SU-DHL-6 (cell line): ENCODE results near the gene RGS11.

Experiments used
- H2AFZ ChIP-seq: fragments of 200-600 bp; sonication (generic); 2 replicates; pipeline ENCODE4 v1.6.1; 2014; ENCODE audit warnings: low read depth, mild to moderate bottlenecking, moderate library complexity, mixed read lengths, antibody characterized with exemption, low read length; ENCODE audit not compliant: severe bottlenecking
- H3F3A ChIP-seq: fragments of 200-600 bp; shearing (Covaris generic); 2 replicates; pipeline ENCODE4 v1.6.0; 2016; ENCODE audit warnings: antibody characterized with exemption, mild to moderate bottlenecking; ENCODE audit not compliant: insufficient read depth
- H3K27ac ChIP-seq: fragments of 200-600 bp; sonication (generic); 2 replicates; pipeline ENCODE4 v1.5.1; 2016; ENCODE audit warnings: low read depth, mild to moderate bottlenecking, low read length, moderate library complexity, mixed read lengths
- H3K27me3 ChIP-seq: fragments of 200-600 bp; sonication (generic), shearing (Covaris generic); 2 replicates; pipeline ENCODE4 v1.6.0; 2014; ENCODE audit warnings: mild to moderate bottlenecking, low read length
- H3K36me3 ChIP-seq: fragments of 200-600 bp; sonication (generic); 2 replicates; pipeline ENCODE4 v1.6.1; 2014; ENCODE audit warnings: mild to moderate bottlenecking, low read length, mixed read lengths
- H3K4me2 ChIP-seq: fragments of 300-600, 200-600 bp; shearing (Covaris generic), sonication (generic); 2 replicates; pipeline ENCODE4 v1.6.0; 2014; ENCODE audit warnings: low read length, low read depth, mild to moderate bottlenecking; ENCODE audit not compliant: poor library complexity, severe bottlenecking
- H3K4me3 ChIP-seq: fragments of 200-600 bp; sonication (generic); 2 replicates; pipeline ENCODE4 v1.5.1; 2014; ENCODE audit warnings: antibody characterized with exemption, low read length, mild to moderate bottlenecking, mixed read lengths; ENCODE audit not compliant: insufficient read depth, poor library complexity, severe bottlenecking
- H3K79me2 ChIP-seq: fragments of 200-600 bp; sonication (generic); 2 replicates; pipeline ENCODE4 v1.6.1; 2014; ENCODE audit warnings: mild to moderate bottlenecking, low read length, moderate library complexity; ENCODE audit not compliant: insufficient read depth
- H3K9ac ChIP-seq: fragments of 200-600 bp; sonication (generic); 2 replicates; pipeline ENCODE4 v1.7.0; 2014; ENCODE audit warnings: mild to moderate bottlenecking, low read length
- H3K9me2 ChIP-seq: fragments of 200-600 bp; sonication (generic); replicated peaks from 2 replicates; pipeline ENCODE4 v1.6.1; 2014; ENCODE audit warnings: low read length; ENCODE audit not compliant: insufficient read depth
- H3K9me3 ChIP-seq: fragments of 200-600 bp; sonication (generic); 2 replicates; pipeline ENCODE4 v1.6.1; 2014; ENCODE audit warnings: low read length, mixed read lengths; ENCODE audit not compliant: insufficient read depth
- H4K20me1 ChIP-seq: fragments of 200-600 bp; sonication (generic); 2 replicates; pipeline ENCODE4 v1.6.1; 2014; ENCODE audit warnings: low read depth, mild to moderate bottlenecking, antibody characterized with exemption, low read length, moderate library complexity, mixed read lengths
- EZH2phosphoT487 ChIP-seq: fragments of 200-600 bp; sonication (generic), shearing (Covaris generic); conservative IDR thresholded peaks from 2 replicates; pipeline ENCODE4 v1.6.1; 2018; ENCODE audit warnings: mild to moderate bottlenecking, antibody characterized with exemption, low read length, moderate library complexity, mixed read lengths
- TF ChIP-seq, protein P1 (sequence below): fragments of 200-600 bp; sonication (generic); IDR thresholded peaks from one replicate; pipeline ENCODE4 v1.5.1; 2017; ENCODE audit warnings: antibody characterized with exemption, mild to moderate bottlenecking, low read length, moderate library complexity; ENCODE audit not compliant: insufficient read depth, poor library complexity, severe bottlenecking

RGS11 gene

DNA sequence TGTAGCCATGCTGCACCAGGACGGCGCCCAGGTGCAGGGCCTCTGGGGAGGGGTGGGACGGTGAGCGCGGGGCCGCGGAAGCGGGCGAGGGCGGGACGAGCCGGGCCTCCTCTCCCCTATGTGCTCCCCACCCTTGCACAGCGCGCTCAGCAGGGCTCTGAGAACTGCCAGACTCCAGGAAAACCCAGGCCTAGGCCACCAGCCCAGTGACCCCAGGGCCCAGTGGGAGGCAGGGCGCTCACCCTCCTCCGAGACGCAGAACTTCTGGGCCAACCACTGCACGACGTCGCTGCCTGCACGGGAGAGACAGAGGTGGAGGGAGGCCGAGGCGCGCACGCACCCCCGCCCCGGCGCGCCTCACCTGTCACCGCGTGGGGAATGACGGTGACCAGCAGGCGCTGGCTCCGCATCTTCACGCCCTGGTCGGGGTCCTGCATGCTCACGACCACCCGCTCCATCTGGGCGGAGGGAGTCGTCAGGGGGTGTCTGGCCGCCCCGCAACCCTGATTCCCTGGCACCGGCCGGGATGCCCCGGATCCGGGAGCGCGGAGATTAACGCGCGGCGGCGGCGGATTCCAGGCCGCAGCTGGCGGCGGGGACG, 603 bp downstream of the RGS11 start:
- no peak overlapping the region for H3K9ac ChIP-seq
- no peaks in the 10 kb centered on the region for H3K79me2 ChIP-seq
- H4K20me1 ChIP-seq, result no peaks in the 10 kb centered on the region
- no peaks in the 10 kb centered on the region for H3K36me3 ChIP-seq
- no peak overlapping the region for H2AFZ ChIP-seq
- no peaks in the 10 kb centered on the region for H3F3A ChIP-seq
- H3K4me3 ChIP-seq, result no peak overlapping the region
- no peaks in the 10 kb centered on the region for H3K27me3 ChIP-seq
- H3K4me2 ChIP-seq, result no peak overlapping the region
- H3K9me2 ChIP-seq, result no peaks in the 10 kb centered on the region
- TF ChIP-seq, protein P1, sequence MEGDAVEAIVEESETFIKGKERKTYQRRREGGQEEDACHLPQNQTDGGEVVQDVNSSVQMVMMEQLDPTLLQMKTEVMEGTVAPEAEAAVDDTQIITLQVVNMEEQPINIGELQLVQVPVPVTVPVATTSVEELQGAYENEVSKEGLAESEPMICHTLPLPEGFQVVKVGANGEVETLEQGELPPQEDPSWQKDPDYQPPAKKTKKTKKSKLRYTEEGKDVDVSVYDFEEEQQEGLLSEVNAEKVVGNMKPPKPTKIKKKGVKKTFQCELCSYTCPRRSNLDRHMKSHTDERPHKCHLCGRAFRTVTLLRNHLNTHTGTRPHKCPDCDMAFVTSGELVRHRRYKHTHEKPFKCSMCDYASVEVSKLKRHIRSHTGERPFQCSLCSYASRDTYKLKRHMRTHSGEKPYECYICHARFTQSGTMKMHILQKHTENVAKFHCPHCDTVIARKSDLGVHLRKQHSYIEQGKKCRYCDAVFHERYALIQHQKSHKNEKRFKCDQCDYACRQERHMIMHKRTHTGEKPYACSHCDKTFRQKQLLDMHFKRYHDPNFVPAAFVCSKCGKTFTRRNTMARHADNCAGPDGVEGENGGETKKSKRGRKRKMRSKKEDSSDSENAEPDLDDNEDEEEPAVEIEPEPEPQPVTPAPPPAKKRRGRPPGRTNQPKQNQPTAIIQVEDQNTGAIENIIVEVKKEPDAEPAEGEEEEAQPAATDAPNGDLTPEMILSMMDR, result no peak
- no peak for TF ChIP-seq EZH2phosphoT487
- no peak overlapping the region for H3K27ac ChIP-seq
- H3K9me3 ChIP-seq, result no peaks in the 10 kb centered on the region

DNA sequence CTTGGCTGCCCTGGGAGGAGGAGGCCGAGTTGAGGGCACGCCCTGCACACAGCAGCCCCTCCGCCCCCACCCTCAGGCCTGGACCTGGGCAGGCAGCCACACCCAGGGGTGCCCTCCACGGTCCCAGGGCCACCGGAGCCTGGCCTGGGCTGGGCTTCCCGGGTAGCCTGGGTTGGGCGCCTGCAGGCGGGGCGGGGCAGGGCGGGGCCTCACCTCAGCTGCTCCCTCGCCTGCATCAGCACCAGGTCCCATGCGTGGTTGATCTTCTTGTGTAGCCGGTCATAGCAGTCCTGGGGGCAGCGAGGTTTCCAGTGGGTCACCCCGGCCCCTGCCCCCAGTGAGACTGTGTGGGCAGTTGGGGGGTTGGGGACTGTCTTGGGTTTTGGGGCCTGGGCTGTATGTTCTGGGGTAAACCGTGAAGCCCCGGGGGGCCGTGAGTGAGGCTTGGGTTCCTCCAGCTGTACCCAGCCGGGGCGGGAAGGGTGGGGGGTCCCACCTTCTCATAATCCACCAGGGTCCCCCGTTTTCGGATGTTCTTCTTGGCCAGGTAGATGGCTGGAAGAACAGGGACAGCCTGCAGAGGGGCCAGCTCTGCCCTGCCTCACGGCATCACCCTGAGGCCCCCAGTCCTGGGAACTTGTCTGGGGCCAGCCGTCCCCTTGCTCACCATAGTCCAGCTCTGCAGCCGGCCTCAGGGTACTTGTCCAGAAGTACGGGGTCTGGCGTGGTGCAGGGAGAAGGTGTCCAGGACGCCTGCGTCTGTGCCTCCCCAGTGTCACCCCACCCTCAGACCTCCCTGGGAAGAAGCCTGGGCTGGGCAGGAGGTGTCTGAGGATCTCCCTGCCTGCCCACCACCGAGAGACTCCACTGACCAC, 2.0 kb downstream of the RGS11 start:
- TF ChIP-seq, protein P1, result no peak
- no peak for TF ChIP-seq EZH2phosphoT487

DNA sequence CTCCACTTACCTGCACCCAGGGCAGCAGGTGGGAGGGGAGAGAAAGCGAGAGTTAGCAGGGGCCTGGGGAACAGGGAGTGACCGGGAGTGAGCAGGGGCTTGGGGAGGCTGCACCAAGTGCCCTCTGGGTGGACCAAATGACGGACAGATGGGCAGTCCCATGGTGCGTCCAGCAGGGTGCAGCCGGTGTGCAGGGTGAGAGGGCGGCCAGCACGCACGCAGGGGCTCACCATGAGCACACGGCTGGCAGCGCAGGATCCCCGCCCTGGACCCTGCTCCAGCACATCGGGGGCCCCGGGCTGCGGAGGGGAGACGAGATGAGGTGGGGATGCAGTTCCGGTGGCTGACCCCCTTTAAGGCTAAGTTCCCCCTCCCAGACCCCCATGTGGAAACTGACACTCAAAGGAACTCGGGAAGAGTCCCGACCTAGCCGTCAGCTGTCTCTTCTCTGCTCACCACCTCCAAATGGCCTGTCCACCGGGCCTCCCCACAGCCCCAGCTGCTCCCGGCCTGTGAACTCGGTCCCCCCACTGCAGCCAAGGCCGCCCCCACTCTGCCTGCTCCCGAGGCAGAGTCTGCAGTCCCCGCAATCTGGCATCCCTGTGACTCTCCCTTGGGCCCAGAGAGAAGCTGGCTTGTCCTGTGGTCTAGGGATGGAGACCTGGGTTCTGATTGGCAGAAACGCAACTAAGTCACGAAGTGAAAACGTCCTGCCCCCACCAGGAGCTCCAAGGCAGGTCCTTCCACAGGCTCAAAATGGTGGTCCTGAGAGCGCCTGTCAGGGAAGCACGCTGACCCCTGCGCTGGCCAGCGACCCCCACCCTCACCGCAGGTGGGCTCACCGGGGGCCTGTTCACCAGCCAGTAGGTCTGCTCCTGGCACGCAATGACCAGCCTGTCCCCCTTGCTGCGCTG, 2.9 kb downstream of the RGS11 start:
- H3K79me2 ChIP-seq, result no peaks in the 10 kb centered on the region
- H3K9ac ChIP-seq, result no peak overlapping the region
- H3K9me2 ChIP-seq, result no peaks in the 10 kb centered on the region
- H3K27me3 ChIP-seq, result no peaks in the 10 kb centered on the region
- no peaks in the 10 kb centered on the region for H4K20me1 ChIP-seq
- no peak overlapping the region for H2AFZ ChIP-seq
- TF ChIP-seq, protein P1, result no peak
- TF ChIP-seq EZH2phosphoT487, result no peak
- no peaks in the 10 kb centered on the region for H3K36me3 ChIP-seq
- H3K27ac ChIP-seq, result no peak overlapping the region
- H3K4me2 ChIP-seq, result no peak overlapping the region
- no peaks in the 10 kb centered on the region for H3F3A ChIP-seq
- H3K9me3 ChIP-seq, result no peaks in the 10 kb centered on the region
- H3K4me3 ChIP-seq, result no peak overlapping the region

More for the DNA sequence above, 2.0 kb downstream of the RGS11 start:
- no peak overlapping the region for H3K9ac ChIP-seq
- no peaks in the 10 kb centered on the region for H4K20me1 ChIP-seq
- H3K36me3 ChIP-seq, result no peaks in the 10 kb centered on the region
- H3K9me2 ChIP-seq, result no peaks in the 10 kb centered on the region
- H3K27ac ChIP-seq, result no peak overlapping the region
- no peaks in the 10 kb centered on the region for H3K27me3 ChIP-seq
- H3K9me3 ChIP-seq, result no peaks in the 10 kb centered on the region
- H2AFZ ChIP-seq, result no peak overlapping the region
- no peaks in the 10 kb centered on the region for H3K79me2 ChIP-seq
- H3K4me3 ChIP-seq, result no peak overlapping the region
- no peak overlapping the region for H3K4me2 ChIP-seq
- H3F3A ChIP-seq, result no peaks in the 10 kb centered on the region
